Measurements from ENCODE around the gene MYO7B. TPM values are rescaled to one million over a fixed set of nuclear protein-coding genes. Genes with fewer than 3 reads are reported as not detected.

MYO7B gene
- total RNA-seq, 1 donor from 2014 or later, result 1.5 TPM

DNA sequence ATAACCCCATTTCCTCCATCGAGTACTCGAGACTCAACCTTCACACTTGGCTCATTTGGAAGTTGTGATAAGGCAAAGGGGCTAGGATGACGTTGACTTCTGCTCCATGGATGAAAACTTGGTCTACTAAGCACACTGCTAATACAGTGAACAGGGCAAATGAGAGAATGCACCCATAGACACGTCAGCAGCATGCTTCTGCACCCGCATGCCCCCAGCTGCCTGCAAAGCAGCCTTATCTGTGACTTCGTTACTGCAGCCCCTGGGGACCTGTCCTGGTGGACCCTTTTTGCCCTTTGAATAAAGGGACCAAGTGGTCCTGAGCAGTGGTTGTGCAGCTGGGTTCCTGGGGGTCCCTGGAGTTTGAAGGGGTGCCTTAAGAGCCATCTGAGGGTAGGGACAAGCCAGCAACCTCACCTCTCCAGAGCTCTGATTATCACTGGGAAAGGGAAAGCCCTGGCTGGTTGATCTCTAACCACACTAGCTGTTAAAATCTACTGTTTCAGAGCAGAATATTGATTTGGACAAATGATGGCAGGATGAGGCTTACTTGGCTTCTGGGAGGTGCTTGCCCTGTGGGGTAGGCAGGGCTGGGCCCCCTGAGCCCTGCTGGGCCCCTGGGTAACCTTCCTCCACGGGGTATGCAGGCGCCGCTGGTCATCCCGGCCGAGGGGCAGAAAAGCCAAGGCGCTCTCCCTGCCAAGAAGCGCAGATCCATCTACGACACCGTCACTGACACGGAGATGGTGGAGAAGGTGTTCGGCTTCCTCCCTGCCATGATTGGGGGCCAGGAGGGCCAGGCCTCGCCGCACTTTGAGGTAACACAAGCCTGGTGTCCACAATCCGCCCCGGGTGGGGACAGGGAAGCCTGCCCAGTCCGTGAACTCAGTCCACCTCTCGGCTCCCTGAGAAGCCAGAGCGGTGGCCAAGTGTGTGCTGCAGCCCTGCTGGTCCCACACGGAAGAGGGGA is 72.9 kb downstream of the MYO7B start:
- no peak for DNase-seq (ENCODE audit: low read depth, low spot score)

- DNase-seq (ENCODE audit: low read depth, low spot score), result no peak
Measured at GRCh38 chr2:127609031-127609751, 73.7 kb downstream of the MYO7B start.

DNA sequence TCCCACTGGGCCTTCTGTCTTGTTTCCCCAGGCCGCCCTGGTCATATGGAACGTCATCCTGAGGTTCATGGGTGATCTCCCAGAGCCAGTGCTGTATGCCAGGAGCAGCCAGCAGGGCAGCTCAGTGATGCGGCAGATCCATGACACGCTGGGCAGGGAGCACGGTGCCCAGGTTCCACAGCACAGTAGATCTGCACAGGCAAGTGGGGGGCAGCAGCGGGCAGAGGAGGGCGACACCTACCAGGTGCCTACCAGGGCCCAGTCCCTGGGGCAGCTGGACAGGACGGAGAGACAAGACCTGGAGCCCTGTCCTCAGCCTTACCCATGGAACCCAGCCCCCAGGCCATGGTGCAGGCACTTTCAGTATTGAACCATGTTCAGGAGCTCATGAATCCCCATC is 74.3 kb downstream of the MYO7B start:
- no peak for DNase-seq (ENCODE audit: low read depth, low spot score)

GRCh38 chr2:127610561-127610960 is 75.1 kb downstream of the MYO7B start:
- no peak for DNase-seq (ENCODE audit: low read depth, low spot score)

DNA sequence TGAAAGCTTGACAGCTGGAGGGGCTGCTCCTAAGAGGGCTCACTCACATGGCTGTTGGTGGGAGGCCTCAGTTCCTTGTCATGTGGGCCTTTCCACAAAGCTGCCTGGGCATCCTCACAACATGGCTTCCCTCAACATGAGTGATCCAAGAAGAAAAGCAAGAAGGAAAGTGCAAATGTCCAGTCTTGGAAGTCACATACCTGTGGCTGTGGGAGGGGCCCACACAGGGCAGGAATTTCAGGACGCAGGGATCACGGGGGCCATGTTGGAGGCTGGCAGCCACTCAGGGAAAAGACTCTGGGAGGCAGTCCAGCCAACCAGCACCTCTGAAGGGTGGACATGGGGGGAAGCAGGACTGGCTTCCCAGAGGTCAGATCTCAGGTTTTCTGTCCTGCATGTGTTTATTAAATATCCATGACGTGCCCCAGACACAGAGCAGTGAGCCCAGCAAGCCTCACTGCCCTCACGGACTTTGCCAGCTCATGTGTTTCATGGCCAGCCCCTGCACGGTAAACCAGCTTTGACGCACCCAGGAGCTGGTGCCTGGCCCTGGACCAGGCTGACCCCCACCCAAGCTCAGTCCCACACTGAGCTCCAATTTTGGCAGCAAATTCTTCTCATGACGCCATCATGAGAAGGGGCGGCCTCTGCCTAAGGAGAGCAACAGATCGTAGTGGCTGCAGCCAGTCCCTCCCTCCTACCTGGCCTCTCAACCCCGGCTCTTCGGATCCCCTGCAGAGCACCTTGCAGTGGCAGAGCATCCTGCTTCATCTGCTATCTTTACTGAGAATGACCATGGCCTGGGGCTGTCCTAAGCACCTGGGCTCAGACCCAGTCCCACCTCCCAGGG is 75.8 kb downstream of the MYO7B start:
- DNase-seq (ENCODE audit: low read depth, low spot score), result no peak

- no peak for DNase-seq (ENCODE audit: low read depth, low spot score)
Measured at GRCh38 chr2:127612111-127612822, 76.8 kb downstream of the MYO7B start.

DNA sequence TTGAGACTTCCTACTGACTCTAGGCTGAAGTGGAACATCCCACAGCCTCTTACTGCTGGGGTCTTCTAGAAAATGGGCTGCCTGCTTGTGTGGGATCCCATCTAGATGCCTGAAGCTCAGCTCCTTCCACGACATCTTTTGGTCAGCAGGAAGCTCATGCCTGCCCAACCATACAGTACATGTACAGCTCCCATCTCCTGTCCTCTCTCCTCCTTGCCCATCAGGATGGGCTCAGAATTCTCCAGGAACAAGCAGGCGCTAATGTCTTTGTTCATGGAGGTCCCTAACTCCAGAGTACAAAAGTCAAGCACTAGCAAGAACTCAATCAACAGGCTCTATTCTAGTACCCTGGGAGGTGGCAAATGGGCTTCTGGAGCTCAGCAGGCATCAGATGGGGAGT is 78.8 kb downstream of the MYO7B start:
- DNase-seq (ENCODE audit: low read depth, low spot score), result no peak

GRCh38 chr2:127614731-127615130 is 79.2 kb downstream of the MYO7B start:
- no peak for DNase-seq (ENCODE audit: low read depth, low spot score)

DNA sequence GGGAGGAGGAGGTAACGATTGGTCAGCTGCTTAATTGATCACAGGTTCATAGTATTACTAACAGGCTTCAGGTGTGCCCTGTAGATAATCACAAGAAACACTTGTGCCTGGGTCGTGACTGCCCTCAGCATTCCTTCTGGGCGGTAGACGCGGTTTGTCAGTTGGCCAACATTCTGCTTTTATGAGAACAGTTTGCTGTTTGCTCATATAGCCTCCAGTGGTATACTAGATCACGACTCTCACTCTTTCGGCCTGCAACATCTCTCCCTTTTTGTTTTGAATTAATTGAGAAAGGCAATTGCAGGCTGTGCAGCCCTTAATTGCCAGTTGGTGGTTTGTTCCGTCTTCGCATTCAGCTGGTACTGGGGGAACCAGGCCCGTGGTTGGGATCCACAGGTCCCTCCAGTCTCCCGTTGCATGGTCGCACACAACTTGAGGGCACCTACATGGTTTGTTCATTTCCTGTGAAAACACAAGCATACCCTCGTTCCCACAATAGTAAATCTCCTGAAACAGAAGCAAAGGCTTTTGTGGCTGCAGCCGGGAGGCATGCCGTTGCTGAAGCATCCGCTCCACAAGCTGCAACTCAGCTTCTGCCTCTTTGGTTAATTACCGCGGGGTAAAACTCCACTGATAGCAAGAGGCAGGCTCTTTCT is 80.2 kb downstream of the MYO7B start:
- no peak for DNase-seq (ENCODE audit: low read depth, low spot score)

DNA sequence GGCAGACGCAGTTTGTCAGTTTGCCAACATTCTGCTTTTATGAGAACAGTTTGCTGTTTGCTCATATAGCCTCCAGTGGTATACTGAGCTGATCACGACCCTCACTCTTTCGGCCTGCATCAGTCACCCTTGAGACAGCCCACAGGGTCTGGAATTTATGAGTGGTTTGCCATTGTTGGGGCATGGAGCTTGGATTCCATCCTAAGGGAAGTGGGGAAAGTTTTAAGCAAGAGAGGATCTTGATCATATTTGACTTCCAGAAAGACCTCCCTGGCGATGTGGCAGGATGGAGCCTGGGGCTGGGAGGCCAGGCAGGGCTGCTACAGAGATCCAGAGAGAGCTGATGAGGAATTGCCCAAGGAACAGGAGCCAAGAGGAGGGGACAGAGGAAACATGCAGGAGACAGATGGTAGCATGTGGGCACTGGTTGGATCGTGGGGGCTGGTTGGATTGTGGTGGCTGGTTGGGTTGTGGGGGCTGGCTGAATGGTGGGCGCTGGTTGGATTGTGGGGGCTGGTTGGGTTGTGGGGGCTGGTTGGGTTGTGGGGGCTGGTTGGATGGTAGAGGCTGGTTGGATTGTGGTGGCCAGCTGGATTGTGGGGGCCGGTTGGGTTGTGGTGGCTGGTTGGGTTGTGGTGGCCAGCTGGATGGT is 83.2 kb downstream of the MYO7B start:
- DNase-seq (ENCODE audit: low read depth, low spot score), result no peak

DNA sequence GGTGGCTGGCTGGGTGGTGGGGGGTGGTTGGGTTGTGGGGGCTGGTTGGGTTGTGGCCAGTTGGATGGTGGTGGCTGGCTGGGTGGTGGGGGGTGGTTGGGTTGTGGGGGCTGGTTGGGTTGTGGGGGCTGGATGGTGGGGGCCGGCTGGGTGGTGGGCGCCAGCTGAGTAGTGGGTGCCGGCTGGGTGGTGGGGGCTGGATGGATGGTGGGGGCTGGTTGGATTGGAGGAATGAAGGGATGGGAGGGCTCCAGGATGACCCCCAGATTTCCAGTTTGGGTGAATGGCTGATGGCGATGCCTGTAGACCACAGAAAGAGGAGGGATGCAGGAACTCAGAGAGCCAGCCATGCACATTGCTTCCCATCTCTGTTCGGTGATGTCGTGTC is 83.7 kb downstream of the MYO7B start:
- no peak for DNase-seq (ENCODE audit: low read depth, low spot score)

DNA sequence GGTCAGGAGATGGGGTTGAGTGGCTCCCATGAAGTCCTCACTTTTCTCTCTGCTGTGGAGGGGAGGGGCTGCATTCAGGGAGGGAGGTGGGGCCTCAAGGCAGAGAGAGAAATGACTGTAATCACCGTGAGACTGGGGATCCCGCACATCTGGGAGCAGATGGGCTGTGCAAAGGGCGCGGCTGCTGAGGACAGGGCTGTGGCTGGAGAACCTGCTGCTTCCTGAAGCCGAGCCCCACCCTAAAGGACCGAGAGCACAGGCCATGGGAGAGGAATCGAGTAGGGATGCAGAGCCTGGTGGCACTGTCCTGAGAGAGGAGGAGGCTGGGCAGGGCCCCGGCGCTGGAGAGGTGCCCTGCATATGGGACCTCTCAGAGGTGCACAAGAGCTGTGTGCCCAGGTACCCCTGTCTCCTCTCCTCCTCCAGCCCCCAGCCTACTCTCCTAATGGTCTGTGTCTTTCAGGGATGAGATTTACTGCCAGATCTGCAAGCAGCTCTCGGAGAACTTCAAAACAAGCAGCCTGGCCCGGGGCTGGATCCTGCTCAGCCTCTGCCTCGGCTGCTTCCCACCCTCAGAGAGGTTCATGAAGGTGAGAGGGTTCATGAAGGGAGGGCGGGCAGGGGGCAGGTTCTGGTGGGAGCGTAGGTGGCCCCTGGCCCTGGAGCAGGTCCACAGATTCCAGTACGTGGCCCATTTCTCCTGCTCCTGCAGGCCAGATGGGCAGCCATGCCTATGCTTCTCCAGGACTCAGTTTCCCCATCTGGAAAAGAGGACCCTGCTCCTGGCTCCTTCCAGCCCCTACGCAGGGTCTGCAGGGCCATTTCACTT is 84.6 kb downstream of the MYO7B start:
- DNase-seq (ENCODE audit: low read depth, low spot score), result no peak

DNA sequence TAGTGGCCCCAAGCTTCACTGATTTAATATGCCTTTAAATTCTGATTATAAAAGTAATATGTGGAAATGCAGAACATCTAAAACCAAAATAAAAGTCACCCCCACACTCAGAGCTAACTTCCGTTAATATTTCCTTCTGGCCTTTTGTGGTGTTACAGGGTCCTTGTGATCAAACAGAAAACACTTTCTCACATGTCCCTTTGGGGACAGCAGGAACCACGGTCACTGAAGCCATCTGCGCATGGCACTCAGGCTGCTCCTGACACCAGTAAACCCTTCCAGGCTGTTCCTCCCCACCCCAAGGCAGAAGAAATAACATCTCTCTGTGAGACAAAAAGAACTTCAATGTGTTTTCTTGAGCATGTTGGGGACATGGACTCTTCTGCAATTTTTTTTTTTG is 85.4 kb downstream of the MYO7B start:
- DNase-seq (ENCODE audit: low read depth, low spot score), result no peak

DNA sequence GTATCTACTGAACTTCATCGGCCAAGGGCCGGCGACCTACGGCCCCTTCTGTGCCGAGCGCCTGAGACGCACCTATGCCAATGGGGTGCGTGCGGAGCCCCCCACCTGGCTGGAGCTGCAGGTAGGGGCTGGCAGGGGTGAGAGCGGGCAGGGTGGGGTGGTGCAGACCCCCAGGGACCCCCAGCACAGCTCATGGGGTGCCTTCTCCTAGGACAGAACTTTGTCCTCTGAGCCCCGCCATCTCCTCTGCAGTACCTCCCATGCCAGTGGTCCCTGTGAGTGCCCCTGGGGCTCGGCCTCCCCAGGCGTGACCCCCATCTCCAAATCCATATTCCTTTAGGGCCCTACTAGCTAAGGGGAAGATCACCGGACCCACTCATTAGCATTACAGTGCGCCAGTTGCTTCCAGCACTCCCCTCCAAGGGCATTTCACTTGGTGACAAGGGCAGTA is 86.5 kb downstream of the MYO7B start:
- no peak for DNase-seq (ENCODE audit: low read depth, low spot score)

GRCh38 chr2:127622561-127623387 is 87.3 kb downstream of the MYO7B start:
- DNase-seq (ENCODE audit: low read depth, low spot score), result no peak

DNA sequence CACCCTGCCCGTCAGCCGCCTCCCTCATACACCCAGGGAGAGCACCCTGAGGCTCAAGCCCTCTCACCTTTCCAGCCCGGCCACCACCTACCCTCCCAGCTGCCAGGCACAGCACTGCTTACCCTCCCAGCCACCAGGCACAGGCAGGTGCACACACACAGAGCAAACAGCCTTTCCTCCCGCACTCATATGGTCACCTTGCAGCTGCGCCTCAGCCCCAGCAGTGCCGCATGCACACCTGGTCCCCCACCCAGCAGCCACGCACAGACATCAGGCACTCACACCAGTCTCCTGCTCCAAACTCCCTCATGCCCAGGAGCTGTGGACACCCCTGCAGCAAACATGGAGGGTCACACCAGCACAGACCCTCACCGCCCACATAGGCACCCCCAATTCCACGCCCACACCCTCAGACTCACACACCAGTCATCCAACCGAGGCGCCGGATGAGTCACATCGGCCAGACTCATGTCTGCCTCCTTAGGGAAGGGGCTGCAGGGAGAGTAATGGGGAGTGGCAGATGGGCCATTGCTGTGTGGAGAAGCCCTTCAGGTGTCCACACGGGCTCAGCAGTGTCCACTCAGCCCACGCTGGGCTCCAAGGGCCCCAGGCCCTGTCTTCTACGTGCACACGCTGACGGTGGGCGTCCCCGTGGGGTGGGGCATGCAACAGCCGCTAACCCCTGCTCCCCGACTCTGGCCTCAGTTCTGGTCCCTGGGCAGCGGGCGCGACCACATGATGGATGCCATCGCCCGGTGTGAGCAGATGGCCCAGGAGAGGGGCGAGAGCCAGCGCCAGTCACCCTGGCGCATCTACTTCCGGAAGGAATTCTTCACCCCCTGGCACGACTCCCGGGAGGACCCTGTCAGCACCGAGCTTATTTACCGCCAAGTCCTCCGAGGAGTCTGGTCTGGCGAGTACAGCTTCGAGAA is 88.2 kb downstream of the MYO7B start:
- DNase-seq (ENCODE audit: low read depth, low spot score), result no peak

GRCh38 chr2:127624320-127624755 is 88.9 kb downstream of the MYO7B start:
- no peak for DNase-seq (ENCODE audit: low read depth, low spot score)

Measured in pulmonary artery endothelial cell (primary cell).